ENCODE measurements around the gene CACNA1B. TPM values are rescaled to one million over a fixed set of nuclear protein-coding genes. Genes with fewer than 3 reads are reported as not detected.
"Not testable (repeated sequence)": the region's sequence is repeated elsewhere in the genome, so short reads cannot be mapped to it uniquely, and the experiment has no call there.

The CACNA1B gene
- total RNA-seq, 1 experiment from 2014 or later = not detected

DNA sequence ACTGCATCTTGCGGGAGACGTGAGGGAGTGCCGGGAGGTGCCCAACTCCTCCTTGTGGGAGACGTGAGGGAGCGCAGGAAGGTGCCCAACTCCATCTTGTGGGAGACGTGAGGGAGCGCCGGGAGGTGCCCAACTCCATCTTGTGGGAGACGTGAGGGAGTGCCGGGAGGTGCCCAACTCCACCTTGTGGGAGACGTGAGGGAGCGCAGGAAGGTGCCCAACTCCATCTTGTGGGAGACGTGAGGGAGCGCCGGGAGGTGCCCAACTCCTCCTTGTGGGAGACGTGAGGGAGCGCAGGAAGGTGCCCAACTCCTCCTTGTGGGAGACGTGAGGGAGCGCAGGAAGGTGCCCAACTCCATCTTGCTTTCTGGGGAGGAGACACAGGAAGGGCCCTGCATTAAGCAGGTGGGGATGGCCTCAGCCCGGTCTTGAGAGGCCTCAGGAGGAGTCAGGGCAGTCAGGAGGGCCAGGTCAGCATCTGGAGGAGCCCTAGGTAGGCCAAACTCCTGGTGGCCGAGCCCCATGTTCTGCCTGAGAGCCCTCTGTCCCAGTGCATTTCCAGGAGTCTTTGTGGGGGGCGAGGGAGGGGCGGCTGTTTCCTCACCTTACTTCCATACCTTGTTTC, 236.2 kb downstream of the CACNA1B start:
- DNase-seq (ENCODE audit: low spot score) = not testable (repeated sequence)

GRCh38 chr9:138114501-138115245, 237.1 kb downstream of the CACNA1B start:
- DNase-seq (ENCODE audit: low spot score) = no peak

DNA sequence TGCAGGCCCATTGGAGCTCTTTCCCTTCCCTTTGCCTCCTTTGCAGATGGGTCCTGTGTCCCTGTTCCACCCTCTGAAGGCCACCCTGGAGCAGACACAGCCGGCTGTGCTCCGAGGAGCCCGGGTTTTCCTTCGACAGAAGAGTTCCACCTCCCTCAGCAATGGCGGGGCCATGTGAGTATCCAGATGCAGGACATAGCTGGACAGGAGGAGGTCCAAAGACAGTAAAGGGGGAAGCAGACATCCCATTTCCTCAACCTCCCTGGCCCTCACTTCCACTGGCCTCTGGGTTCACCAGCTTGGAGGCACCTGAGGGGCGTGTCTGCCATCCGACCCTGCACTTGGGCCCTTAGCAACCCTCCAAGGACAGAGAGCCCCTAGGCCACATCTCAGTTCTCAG, 237.9 kb downstream of the CACNA1B start:
- no peak for DNase-seq (ENCODE audit: low spot score)

DNA sequence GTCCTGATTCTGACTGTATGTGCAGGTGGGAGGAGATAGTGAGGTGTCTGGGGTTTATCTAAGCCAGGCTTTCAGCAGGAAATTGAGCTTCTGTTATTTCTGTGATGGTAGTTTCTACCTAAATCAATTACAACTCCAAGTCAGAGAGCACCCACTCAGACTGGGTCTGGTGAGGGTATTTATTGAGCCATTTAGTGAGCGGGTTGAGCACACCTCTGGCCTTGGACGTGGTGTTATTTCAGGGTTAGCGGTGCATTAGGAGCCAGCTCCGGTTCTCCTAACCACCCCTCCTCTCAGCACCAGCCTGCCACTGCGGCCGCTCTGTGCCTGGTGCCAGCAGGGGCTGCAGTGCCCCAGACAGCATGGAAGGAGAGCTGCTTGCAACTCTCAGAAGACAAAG, 238.9 kb downstream of the CACNA1B start:
- DNase-seq (ENCODE audit: low spot score) = no peak

DNA sequence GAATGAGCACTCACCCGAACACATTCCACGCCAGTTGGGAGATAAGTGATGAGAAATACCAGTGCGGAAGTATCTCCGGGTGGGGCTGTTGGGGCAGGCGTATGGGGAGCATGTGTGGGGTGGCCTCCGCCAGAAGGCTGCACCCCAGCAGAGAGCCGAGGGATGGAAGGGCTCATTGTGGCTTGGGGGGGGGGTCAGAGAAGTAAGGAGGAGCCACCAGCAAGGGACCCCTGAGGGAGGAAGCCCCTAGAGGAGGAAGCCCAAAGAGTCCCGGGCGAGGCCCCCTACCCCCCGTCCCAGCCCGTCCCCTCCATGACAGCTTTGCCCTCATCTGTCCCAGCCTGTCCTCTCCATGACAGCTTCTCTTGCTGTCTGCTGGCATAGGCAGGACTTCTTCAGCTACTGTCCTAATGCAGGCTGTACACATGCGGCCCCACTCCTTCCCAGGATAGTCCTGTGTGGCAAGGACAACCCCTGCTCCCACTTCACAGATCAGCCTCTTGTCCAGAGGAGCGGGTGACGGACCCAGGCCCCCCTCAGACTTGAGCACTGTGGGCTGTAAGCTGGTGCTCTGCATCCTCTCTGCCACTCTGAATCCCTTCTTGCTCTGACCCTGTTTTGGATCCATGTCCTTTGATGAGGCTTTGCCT, 239.6 kb downstream of the CACNA1B start:
- DNase-seq (ENCODE audit: low spot score) = no peak

GRCh38 chr9:138117836-138118235, 240.3 kb downstream of the CACNA1B start:
- no peak for DNase-seq (ENCODE audit: low spot score)

DNA sequence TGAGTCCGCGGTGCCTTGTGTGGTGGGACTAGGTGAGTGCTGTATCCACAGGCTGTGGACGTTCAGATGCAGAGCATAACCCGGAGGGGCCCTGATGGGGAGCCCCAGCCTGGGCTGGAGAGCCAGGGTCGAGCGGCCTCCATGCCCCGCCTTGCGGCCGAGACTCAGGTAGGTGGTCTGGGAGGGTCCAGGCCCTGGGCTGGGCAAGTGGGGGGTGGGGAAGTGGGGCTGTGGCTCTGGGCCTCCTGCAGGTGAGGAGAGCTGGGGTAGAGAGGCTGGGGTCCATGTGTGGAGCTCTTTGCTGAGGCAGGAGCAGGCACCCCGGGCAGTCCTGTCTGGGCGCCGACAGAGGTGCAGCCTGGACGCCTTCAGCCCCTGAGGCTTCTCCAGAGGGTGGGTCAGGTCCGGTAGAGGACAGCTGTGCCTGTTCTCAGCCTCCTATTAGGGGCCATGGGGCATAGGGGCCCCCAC, 241.1 kb downstream of the CACNA1B start:
- no peak for DNase-seq (ENCODE audit: low spot score)

GRCh38 chr9:138119202-138120027, 241.8 kb downstream of the CACNA1B start:
- DNase-seq (ENCODE audit: low spot score) = no peak

DNA sequence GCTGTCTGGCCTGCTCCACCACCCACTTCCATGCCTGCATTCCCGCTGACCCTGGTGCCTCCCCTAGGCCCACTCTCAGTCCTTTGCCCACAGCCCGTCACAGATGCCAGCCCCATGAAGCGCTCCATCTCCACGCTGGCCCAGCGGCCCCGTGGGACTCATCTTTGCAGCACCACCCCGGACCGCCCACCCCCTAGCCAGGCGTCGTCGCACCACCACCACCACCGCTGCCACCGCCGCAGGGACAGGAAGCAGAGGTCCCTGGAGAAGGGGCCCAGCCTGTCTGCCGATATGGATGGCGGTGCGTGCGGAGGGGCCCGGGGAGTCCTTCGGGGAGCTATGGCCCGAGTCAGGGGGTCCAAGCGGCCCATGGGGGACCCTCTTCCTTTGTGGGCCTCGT, 242.5 kb downstream of the CACNA1B start:
- no peak for DNase-seq (ENCODE audit: low spot score)

DNA sequence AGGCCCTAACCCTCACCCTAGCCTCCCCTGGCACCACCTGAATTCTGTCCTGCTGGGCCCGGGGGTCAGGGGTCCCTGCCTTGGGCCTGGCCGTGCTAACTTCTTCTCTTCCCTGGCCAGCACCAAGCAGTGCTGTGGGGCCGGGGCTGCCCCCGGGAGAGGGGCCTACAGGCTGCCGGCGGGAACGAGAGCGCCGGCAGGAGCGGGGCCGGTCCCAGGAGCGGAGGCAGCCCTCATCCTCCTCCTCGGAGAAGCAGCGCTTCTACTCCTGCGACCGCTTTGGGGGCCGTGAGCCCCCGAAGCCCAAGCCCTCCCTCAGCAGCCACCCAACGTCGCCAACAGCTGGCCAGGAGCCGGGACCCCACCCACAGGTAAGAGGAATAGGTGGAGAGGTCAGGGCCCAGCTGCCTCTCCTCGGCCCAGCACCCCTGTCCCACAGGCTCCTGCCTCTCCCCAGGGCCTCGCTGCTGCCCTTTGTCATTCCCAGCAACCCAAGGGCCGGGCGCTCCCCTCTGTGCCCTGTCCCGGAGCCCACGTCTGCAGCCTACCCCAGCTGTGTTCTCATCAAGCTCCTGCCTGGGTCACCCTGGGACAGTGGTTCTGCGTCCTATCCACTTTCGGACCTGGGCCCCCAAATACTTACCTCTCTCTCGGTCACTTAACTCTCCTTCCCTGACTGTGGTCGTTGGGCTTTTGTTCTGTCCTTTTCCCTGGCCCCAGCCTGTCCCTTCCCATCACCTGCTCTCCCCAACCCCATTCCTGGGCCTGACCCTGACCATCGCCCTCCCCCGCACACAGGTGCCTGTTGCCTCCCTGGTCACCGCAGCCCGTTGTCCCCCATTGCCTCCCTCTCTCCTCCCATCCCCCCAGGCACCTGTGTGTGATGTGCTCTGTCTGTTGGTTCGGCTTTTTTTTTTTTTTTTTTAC, 243.2 kb downstream of the CACNA1B start:
- DNase-seq (ENCODE audit: low spot score) = no peak

DNA sequence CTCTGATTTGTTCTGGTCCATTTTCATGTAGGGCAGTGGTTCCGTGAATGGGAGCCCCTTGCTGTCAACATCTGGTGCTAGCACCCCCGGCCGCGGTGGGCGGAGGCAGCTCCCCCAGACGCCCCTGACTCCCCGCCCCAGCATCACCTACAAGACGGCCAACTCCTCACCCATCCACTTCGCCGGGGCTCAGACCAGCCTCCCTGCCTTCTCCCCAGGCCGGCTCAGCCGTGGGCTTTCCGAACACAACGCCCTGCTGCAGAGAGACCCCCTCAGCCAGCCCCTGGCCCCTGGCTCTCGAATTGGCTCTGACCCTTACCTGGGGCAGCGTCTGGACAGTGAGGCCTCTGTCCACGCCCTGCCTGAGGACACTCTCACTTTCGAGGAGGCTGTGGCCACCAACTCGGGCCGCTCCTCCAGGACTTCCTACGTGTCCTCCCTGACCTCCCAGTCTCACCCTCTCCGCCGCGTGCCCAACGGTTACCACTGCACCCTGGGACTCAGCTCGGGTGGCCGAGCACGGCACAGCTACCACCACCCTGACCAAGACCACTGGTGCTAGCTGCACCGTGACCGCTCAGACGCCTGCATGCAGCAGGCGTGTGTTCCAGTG, 244.0 kb downstream of the CACNA1B start:
- DNase-seq (ENCODE audit: low spot score) = no peak

GRCh38 chr9:138122201-138122600, 244.6 kb downstream of the CACNA1B start:
- DNase-seq (ENCODE audit: low spot score) = no peak

DNA sequence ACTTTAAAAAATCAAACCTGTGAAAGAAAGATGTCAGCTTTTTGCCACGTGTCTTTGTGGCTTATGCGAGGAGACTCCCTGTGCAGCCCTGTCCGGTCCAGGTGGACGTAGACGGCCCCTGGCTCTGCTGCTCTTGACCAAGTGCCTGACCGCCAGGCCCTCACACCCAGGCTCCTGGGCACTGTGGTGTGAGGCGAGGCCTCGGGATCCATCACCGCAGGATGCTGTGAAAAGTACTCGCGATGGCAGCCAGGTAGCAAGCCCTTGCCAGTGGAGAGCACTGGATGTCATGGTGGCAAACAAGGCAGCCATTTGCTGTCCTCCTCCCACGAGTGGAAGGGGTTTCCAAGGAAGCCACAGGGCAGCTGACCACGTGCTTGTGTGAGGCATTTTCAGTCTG, 245.1 kb downstream of the CACNA1B start:
- DNase-seq (ENCODE audit: low spot score) = no peak

DNA sequence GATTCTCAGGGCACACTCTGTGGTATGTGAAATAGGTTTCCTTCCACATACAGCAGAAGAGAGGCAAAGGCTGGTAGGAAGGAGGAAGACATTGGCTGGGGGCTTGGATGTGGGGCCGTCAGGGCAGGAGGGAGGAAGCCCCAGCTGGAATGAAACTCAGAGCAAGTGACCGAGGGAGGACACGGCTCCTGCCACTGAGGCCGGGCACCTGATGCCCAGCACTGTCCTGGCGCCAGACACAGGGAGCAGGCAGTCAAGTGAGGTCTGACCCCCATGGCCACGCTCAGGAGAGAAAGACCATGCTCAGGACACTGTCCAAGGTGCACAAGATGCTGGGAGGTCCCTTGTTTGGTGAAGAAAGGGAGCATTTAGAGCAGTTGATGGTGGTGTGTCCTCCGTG, 245.5 kb downstream of the CACNA1B start:
- no peak for DNase-seq (ENCODE audit: low spot score)

- not testable (repeated sequence) for DNase-seq (ENCODE audit: low spot score)
Observed at GRCh38 chr9:138126090-138126857, 248.7 kb downstream of the CACNA1B start.

GRCh38 chr9:138126858-138127584, 249.4 kb downstream of the CACNA1B start:
- DNase-seq (ENCODE audit: low spot score) = not testable (repeated sequence)

GRCh38 chr9:138128027-138128426, 250.4 kb downstream of the CACNA1B start:
- DNase-seq (ENCODE audit: low spot score) = not testable (repeated sequence)

- DNase-seq (ENCODE audit: low spot score) = not testable (repeated sequence)
Observed at GRCh38 chr9:138129318-138129717, 251.7 kb downstream of the CACNA1B start.
